Measurements from ENCODE around the gene PEA15. TPM values are rescaled to one million over a fixed set of nuclear protein-coding genes. Genes with fewer than 3 reads are reported as not detected.
A peak's percentile ranks its signal among the peaks of the same experiment; 100 is the strongest.

PEA15 gene
- total RNA-seq, 1 experiment from 2014 or later = 94.3 TPM

GRCh38 chr1:160211046-160211790, 6.0 kb downstream of the PEA15 start:
- no peak for ATAC-seq
- Histone ChIP-seq H3K27me3 (ENCODE audit: control insufficient read depth, insufficient read depth, low read length) (no peaks in the 10 kb centered on the region), H3K36me3 (ENCODE audit: control insufficient read depth, insufficient read depth, low read length) (peaks cover 19% of the 10 kb centered on the region), H3K4me1 (ENCODE audit: control insufficient read depth, insufficient read depth, low read length) (peaks cover 9% of the 10 kb centered on the region), H3K27ac (ENCODE audit: low read length) (no peak overlapping the region), H3K4me3 (ENCODE audit: low read depth in 2 of 2, low read length in 2 of 2) (no peak overlapping the region), H3K9me3 (ENCODE audit: control insufficient read depth, insufficient read depth, low read depth, low read length) (no peaks in the 10 kb centered on the region)
- intact Hi-C loops (cut with micrococcal nuclease; ENCODE audit: unreplicated experiment) (no loop called here), in situ Hi-C loops (cut with HindIII; ENCODE audit: low pct_unique_long_range_greater_than_20kb, low sequenced_read_pairs) (no loop called here)
- CTCF ChIA-PET = no interaction called here
- no TSS peak for BruUV-seq (replicated peaks)
- no peak for DNase-seq (ENCODE audit: low read depth, low spot score)
- POLR2A ChIA-PET = no interaction called here
- TF ChIP-seq, protein P1, sequence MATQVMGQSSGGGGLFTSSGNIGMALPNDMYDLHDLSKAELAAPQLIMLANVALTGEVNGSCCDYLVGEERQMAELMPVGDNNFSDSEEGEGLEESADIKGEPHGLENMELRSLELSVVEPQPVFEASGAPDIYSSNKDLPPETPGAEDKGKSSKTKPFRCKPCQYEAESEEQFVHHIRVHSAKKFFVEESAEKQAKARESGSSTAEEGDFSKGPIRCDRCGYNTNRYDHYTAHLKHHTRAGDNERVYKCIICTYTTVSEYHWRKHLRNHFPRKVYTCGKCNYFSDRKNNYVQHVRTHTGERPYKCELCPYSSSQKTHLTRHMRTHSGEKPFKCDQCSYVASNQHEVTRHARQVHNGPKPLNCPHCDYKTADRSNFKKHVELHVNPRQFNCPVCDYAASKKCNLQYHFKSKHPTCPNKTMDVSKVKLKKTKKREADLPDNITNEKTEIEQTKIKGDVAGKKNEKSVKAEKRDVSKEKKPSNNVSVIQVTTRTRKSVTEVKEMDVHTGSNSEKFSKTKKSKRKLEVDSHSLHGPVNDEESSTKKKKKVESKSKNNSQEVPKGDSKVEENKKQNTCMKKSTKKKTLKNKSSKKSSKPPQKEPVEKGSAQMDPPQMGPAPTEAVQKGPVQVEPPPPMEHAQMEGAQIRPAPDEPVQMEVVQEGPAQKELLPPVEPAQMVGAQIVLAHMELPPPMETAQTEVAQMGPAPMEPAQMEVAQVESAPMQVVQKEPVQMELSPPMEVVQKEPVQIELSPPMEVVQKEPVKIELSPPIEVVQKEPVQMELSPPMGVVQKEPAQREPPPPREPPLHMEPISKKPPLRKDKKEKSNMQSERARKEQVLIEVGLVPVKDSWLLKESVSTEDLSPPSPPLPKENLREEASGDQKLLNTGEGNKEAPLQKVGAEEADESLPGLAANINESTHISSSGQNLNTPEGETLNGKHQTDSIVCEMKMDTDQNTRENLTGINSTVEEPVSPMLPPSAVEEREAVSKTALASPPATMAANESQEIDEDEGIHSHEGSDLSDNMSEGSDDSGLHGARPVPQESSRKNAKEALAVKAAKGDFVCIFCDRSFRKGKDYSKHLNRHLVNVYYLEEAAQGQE (IDR thresholded peaks at IDR 0.05; ENCODE audit: insufficient read depth in 1 of 2, low read depth in 2 of 2, low read length in 1 of 2) = no peak

- intact Hi-C loops (cut with micrococcal nuclease; ENCODE audit: unreplicated experiment) = no loop called here
- ChIA-PET POLR2A (no interaction called here), CTCF (no interaction called here)
- Histone ChIP-seq H3K4me3 (ENCODE audit: low read depth in 2 of 2, low read length in 2 of 2) (no peak overlapping the region), H3K9me3 (ENCODE audit: control insufficient read depth, insufficient read depth, low read depth, low read length) (no peaks in the 10 kb centered on the region), H3K27me3 (ENCODE audit: control insufficient read depth, insufficient read depth, low read length) (no peaks in the 10 kb centered on the region), H3K4me1 (ENCODE audit: control insufficient read depth, insufficient read depth, low read length) (peaks cover 2% of the 10 kb centered on the region; the same call in 1 of the 2 replicates), H3K27ac (ENCODE audit: low read length) (no peak overlapping the region), H3K36me3 (ENCODE audit: control insufficient read depth, insufficient read depth, low read length) (peaks cover 35% of the 10 kb centered on the region)
- in situ Hi-C loops (cut with HindIII; ENCODE audit: low pct_unique_long_range_greater_than_20kb, low sequenced_read_pairs) = no loop called here
- BruUV-seq (replicated peaks) = TSS peak; percentile 72
- no peak for ATAC-seq
- no peak for DNase-seq (ENCODE audit: low read depth, low spot score)
- TF ChIP-seq CTCF (IDR thresholded peaks at IDR 0.05) = no peak
- no peak for TF ChIP-seq SIN3A (IDR thresholded peaks at IDR 0.05; ENCODE audit: borderline replicate concordance, insufficient read depth, low read depth, low read length)
- TF ChIP-seq POLR2AphosphoS5 (IDR thresholded peaks at IDR 0.05; ENCODE audit: low read depth, low read length) = no peak
- no peak for TF ChIP-seq TCF7L2 (IDR thresholded peaks at IDR 0.05; ENCODE audit: low read depth, low read length)
- TF ChIP-seq, protein P1 (IDR thresholded peaks at IDR 0.05; ENCODE audit: insufficient read depth in 1 of 2, low read depth in 2 of 2, low read length in 1 of 2) = no peak
Measured at GRCh38 chr1:160214481-160215140, 9.4 kb downstream of the PEA15 start.
